ENCODE results near the gene UBE2J2. TPM values are rescaled to one million over a fixed set of nuclear protein-coding genes. Genes with fewer than 3 reads are reported as not detected.

UBE2J2 gene
- total RNA-seq, 1 experiment from 2014 or later = 38.0 TPM

- no peak for DNase-seq (ENCODE audit: low spot score)
Observed at GRCh38 chr1:1228596-1229321, 44.9 kb downstream of the UBE2J2 start.

- DNase-seq (ENCODE audit: low spot score) = no peak
Observed at GRCh38 chr1:1228187-1228586, 45.5 kb downstream of the UBE2J2 start.

GRCh38 chr1:1227386-1227785, 46.3 kb downstream of the UBE2J2 start:
- no peak for DNase-seq (ENCODE audit: low spot score)

GRCh38 chr1:1226566-1227362, 46.9 kb downstream of the UBE2J2 start:
- no peak for DNase-seq (ENCODE audit: low spot score)

GRCh38 chr1:1225913-1226312, 47.7 kb downstream of the UBE2J2 start:
- DNase-seq (ENCODE audit: low spot score) = no peak

GRCh38 chr1:1225238-1225845, 48.3 kb downstream of the UBE2J2 start:
- no peak for DNase-seq (ENCODE audit: low spot score)

GRCh38 chr1:1223891-1224290, 49.8 kb downstream of the UBE2J2 start:
- no peak for DNase-seq (ENCODE audit: low spot score)

- DNase-seq (ENCODE audit: low spot score) = no peak
Observed at GRCh38 chr1:1223321-1223720, 50.3 kb downstream of the UBE2J2 start.

- DNase-seq (ENCODE audit: low spot score) = no peak
Observed at GRCh38 chr1:1222575-1223225, 51.0 kb downstream of the UBE2J2 start.

GRCh38 chr1:1221887-1222574, 51.6 kb downstream of the UBE2J2 start:
- DNase-seq (ENCODE audit: low spot score) = no peak

GRCh38 chr1:1220197-1220596, 53.5 kb downstream of the UBE2J2 start:
- no peak for DNase-seq (ENCODE audit: low spot score)

- no peak for DNase-seq (ENCODE audit: low spot score)
Observed at GRCh38 chr1:1219341-1219740, 54.3 kb downstream of the UBE2J2 start.

- DNase-seq (ENCODE audit: low spot score) = no peak
Observed at GRCh38 chr1:1218524-1219200, 55.0 kb downstream of the UBE2J2 start.

- peak; percentile 75 for DNase-seq (ENCODE audit: low spot score)
Observed at GRCh38 chr1:1217621-1218523, 55.8 kb downstream of the UBE2J2 start.

- no peak for DNase-seq (ENCODE audit: low spot score)
Observed at GRCh38 chr1:1216770-1217620, 56.7 kb downstream of the UBE2J2 start.

GRCh38 chr1:1215881-1216605, 57.6 kb downstream of the UBE2J2 start:
- no peak for DNase-seq (ENCODE audit: low spot score)

- DNase-seq (ENCODE audit: low spot score) = no peak
Observed at GRCh38 chr1:1215080-1215676, 58.5 kb downstream of the UBE2J2 start.
